ENCODE results near the gene CREG2.

Gene CREG2

DNA sequence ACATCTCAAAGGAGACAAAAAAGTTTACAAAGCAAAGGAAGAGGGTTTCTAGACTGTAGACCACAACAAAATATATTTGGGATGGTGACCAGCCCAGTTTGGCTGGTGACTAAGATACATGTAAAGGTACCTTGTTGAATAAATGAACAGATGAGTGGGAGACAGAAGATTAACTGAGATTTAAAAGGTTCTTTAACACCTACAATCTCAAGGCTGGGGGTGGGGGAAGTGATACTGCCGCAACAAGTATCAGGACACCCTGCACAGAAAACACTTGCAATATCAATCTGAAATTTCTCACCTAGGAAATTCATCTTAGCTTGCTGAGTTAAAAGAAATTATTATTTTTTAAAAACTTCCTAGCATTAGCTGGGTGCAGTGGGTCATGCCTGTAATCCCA lies 87.1 kb downstream of the CREG2 start:
- CTCF ChIA-PET, result no interaction called here
- POLR2A ChIA-PET (ENCODE audit: low non-redundant PET), result no interaction called here

GRCh38 chr2:101299604-101300003 lies 87.7 kb downstream of the CREG2 start:
- TF ChIP-seq, protein P1, sequence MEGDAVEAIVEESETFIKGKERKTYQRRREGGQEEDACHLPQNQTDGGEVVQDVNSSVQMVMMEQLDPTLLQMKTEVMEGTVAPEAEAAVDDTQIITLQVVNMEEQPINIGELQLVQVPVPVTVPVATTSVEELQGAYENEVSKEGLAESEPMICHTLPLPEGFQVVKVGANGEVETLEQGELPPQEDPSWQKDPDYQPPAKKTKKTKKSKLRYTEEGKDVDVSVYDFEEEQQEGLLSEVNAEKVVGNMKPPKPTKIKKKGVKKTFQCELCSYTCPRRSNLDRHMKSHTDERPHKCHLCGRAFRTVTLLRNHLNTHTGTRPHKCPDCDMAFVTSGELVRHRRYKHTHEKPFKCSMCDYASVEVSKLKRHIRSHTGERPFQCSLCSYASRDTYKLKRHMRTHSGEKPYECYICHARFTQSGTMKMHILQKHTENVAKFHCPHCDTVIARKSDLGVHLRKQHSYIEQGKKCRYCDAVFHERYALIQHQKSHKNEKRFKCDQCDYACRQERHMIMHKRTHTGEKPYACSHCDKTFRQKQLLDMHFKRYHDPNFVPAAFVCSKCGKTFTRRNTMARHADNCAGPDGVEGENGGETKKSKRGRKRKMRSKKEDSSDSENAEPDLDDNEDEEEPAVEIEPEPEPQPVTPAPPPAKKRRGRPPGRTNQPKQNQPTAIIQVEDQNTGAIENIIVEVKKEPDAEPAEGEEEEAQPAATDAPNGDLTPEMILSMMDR (conservative IDR thresholded peaks at IDR 0.05; ENCODE audit: low read depth), result no peak
- no peak for DNase-seq (ENCODE audit: low spot score)
- ChIA-PET POLR2A (ENCODE audit: low non-redundant PET) (no interaction called here), CTCF (no interaction called here)
- no peak overlapping the region for H3K27ac ChIP-seq

More for the DNA sequence above, 87.1 kb downstream of the CREG2 start:
- no peak overlapping the region for H3K27ac ChIP-seq
- DNase-seq (ENCODE audit: low spot score), result no peak
- TF ChIP-seq, protein P1 (conservative IDR thresholded peaks at IDR 0.05; ENCODE audit: low read depth), result no peak

DNA sequence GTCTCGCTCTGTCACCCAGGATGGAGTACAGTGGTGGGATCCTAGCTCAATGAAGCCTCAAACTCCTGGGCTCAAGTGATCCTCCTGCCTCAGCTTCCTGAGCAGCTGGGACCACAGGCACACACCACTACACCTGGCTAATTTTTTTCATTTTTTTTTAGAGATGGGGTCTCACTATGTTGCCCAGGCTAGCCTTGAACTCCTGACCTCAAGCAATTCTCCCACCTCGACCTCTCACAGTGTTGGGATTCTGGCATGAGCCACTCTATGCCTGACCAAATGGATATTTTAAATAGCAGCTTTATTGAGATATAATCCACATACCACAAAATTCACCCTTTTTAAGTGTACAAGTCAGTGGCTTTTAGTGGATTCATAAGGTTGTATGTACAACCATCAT lies 89.9 kb downstream of the CREG2 start:
- TF ChIP-seq, protein P1 (conservative IDR thresholded peaks at IDR 0.05; ENCODE audit: low read depth), result no peak
- ChIA-PET CTCF (interaction anchor here (0.6 kb wide), 1 partner anchor 116 kb away, joined by 4 read pairs; no protein-coding TSS in a partner anchor), POLR2A (ENCODE audit: low non-redundant PET) (no interaction called here)
- H3K27ac ChIP-seq, result no peak overlapping the region
- no peak for DNase-seq (ENCODE audit: low spot score)

DNA sequence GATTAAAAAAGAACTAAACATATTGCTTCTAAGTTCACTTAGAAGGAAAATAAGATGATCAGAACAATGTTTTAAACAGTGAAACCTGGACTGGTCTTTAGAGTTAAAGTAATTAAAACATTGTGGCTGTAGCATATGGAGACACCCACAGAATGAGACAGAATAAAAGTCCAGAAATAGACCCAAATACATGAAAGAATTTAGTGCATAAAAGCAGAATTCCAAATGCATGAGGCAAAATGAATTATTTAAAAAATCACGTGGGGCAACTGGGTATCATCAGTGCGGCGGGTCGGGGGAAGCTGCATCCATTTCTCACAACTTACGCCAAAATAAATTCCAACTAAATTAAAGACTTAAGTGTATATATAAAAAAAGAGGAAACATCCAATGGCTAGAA lies 90.9 kb downstream of the CREG2 start:
- ChIA-PET POLR2A (ENCODE audit: low non-redundant PET) (no interaction called here), CTCF (interaction anchor here (0.6 kb wide), 1 partner anchor 150 kb away, joined by 3 read pairs; no protein-coding TSS in a partner anchor)
- DNase-seq (ENCODE audit: low spot score), result no peak
- H3K27ac ChIP-seq, result no peak overlapping the region
- TF ChIP-seq, protein P1 (conservative IDR thresholded peaks at IDR 0.05; ENCODE audit: low read depth), result no peak

GRCh38 chr2:101295895-101296294 lies 91.4 kb downstream of the CREG2 start:
- CTCF ChIA-PET, result interaction anchor here (0.6 kb wide), 1 partner anchor 151 kb away, joined by 3 read pairs; no protein-coding TSS in a partner anchor
- POLR2A ChIA-PET (ENCODE audit: low non-redundant PET), result no interaction called here

More at GRCh38 chr2:101295895-101296294, 91.4 kb downstream of the CREG2 start:
- H3K27ac ChIP-seq, result no peak overlapping the region
- no peak for DNase-seq (ENCODE audit: low spot score)
- TF ChIP-seq, protein P1 (conservative IDR thresholded peaks at IDR 0.05; ENCODE audit: low read depth), result no peak
